ENCODE measurements around the gene BTF3L4.
"Not testable (repeated sequence)": the region's sequence is repeated elsewhere in the genome, so short reads cannot be mapped to it uniquely, and the experiment has no call there.

Gene BTF3L4

DNA sequence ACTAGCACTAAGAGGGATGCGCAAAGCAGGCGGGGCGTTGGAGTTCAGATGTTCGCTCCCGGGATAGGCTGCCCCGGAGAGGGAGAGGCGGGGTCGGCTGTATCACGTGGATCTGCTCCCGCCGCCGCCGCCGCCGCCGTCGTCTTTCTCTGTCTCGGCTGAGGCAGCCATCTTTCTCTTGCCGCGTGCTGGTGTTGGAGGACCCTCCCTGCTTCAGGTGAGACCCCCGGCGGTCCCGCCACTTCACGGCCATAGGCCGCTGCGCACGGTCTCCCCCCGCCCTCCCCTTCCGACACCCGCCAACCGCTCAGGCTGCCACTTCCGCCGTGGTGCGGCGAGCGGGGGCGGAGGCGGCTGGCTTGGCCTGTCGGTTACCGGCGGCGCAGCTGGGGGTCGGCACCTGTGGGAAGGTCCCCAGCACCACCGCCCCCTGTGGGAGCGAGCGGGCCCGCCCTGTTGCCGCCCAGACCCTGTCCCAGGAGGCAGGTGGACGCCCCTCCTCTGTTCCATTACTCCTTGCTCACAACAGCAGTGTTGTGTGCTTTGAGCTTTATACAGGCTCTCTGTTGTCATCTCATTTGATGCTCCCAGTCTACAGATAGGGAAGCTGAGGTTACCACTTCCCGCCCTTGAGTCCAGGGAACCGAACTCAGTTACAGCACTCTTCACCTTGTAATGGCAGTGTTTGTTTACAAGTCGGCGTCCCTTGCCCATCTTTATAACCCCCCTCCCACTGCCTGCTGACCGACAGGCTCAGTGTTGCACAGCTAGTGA, at the start of gene BTF3L4:
TSS of gene BTF3L4 (plus strand) at position 133 of the 774 bp plus-strand sequence. CDS start 3,553 bp downstream, outside the sequence.
- peak; percentile 55 for DNase-seq (ENCODE audit: low read depth)

DNA sequence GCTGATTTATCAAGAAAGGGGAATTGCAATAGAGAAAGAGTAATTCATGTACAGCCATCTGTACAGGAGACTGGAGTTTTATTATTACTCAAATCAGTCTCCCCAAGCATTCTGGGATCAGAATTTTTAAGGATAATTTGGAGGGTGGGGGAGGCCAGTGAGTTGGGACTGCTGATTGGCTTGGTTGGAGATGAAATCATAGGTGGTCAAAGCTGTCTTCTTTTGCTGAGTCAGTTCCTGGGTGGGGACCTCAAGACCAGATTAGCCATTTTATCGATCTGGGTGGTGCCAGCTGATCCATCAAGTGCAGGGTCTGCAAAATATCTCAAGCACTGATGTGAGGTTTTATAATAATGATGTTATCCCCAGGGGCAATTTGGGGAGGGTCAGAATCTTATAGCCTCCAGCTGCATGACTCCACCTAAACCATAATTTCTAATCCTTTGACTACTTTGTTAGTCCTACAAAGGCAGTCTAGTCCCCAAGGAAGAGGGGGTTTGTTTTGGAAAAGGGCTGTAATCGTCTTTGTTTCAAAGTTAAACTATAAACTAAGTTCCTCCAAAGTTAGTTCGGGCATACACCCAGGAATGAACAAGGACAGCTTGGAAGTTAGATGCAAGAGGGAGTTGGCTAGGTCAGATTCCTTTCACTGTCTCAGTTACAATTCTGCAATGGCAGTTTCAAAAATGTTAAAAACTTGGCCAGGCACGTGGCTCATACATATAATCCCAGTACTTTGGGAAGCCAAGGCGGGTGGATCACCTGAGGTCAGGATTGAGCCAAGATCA, 48.7 kb upstream of the BTF3L4 start:
- DNase-seq (ENCODE audit: low read depth): no peak

DNA sequence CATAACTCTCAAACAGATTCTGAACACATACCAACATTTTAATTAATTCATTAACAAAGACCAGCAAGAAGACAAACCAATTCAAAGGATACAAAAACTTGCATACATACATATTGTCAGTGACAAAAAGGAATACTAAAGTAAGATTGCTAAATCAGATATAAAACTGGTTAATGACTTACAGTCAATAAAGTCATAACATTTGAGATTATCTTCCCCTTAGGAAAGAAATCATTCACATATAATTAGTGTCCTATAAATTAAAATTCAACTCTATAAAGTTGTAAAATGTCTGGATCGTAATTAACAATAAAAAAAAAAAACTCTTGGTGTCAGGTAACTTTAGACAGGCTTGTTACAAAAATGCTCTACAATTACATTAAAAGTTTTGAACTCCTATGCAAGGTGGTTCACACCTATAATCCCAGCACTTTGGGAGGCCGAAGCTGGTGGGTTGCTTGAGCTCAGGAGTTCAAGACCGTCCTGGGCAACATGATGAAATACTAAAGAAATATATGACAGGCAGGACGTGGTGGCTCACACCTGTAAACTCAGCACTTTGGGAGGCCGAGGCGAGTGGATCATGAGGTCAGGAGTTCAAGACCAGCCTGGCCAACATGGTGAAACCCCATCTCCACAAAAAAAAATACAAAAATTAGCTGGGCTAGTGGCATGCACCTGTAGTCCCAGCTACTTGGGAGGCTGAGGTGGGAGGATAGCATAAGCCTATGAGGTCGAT, 47.9 kb upstream of the BTF3L4 start:
- no peak for DNase-seq (ENCODE audit: low read depth)

DNA sequence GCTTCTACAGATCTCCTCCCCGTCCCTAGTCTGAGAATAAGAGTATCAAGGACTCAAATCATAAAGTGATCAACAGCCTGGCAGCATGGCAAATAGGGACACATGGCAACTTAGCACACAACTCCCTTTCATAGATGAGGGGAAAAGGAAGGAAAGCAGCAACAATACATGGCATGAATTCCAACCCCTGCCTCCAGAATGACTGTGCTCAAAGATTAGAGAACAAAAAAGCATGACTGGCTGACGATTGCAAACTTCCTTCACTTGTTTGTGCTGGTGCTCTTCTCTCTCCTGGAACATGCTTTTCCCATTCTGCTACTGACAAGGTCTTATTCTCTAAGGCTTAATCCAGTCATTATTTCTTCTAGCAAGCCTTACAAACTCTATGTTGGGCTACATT, 34.0 kb upstream of the BTF3L4 start:
- no peak for DNase-seq (ENCODE audit: low read depth)

DNA sequence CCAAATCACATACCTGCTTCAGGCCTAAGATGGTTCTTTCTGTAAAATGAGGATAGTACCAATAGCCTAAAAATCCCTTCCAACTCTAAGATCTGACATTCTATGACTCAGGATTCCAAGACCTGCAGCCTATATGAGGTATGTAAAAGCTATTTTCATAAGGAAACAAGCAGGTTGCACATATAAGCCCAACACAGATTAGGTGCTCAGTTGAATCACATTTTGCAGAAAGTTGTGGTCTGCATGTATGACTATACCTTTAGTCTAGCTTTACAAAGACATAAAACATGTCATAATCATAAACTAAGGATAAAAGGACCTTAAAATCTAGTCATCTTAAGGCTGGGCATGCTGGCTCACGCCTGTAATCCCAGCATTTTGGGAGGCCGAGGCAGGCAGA, 29.8 kb upstream of the BTF3L4 start:
- DNase-seq (ENCODE audit: low read depth): no peak

DNA sequence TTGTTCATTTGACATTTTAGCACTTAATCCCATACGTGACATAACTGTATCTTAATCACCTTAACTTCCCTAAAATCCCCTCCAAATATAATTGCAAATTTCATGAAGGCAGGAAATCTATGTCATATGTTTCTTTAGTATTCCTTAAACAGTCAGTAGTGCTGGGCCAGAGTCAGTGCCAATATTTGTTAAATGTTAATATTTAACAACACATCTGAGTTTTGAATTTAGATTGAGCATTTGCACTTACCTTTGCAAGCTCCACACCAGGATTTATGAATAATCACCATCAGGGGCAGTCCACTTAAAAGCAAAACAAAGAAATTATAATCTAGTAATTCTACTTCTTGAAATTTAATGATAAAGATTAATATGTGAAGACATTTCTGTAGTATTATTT, 27.8 kb upstream of the BTF3L4 start:
- DNase-seq (ENCODE audit: low read depth): no peak

DNA sequence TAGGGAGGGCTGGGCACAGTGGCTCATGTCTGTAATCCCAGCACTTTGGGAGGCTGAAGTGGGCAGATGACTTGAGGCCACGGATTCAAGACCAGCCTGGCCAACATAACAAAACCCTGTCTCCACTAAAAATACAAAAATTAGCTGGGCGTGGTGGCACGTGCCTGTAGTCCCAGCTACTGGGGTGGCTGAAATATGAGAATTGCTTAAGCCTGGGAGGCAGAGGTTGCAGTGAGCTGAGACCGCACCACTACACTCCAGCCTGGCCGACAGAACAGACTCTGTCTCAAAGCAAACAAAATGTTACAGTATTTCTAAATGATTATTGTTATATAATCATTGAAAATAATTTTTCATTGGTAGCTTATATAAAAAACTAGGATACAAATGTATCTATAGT, 27.3 kb upstream of the BTF3L4 start:
- not testable (repeated sequence) for DNase-seq (ENCODE audit: low read depth)

DNA sequence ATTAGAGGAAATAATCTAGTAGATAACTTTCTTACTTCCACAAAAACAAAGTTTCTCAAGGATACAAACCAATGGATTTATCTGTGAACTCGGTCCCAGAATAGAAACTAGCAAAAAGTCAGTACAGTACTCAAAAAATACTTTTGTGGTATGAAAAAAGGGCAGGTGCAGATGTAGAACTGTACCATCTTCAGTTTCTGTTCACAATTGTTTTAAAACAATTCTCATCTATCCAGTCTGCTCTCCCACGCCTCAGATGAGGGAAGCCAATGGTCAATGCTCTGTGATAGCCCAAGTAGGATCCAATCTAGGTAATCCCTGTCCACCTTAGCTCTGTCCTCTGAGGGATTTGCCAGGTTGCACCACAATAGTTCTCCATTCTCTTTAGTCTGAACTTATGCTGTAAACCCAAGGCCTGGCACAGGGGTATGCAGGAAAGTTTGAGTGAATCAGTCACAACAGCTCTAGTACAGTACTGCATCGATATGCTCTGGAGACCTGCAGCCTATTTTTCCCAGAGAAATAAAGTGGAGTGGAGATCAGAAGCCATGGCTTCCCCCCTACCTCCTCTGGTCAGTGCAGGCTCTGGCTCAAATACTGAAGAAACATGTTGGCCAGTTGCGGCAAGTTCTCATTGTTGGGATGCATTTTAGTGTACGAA, 23.8 kb upstream of the BTF3L4 start:
- DNase-seq (ENCODE audit: low read depth): no peak

DNA sequence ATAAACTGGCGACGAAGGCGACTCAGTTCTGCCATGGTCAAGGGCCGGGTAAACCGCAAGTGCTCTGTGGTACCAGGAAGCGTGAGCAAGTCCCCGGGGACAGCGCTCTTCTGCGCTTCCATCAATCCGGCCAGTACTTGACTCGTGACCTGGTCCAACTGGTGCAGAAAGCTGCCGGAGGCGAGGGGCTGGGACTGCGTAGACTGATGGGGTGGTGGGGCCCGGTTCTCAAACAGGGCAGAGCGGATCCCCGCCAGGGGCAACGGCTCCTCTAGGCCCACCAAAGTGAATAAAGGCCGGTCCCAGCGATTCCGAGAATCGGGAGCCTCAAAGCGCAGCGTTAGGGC, 23.3 kb upstream of the BTF3L4 start:
- no peak for DNase-seq (ENCODE audit: low read depth)

DNA sequence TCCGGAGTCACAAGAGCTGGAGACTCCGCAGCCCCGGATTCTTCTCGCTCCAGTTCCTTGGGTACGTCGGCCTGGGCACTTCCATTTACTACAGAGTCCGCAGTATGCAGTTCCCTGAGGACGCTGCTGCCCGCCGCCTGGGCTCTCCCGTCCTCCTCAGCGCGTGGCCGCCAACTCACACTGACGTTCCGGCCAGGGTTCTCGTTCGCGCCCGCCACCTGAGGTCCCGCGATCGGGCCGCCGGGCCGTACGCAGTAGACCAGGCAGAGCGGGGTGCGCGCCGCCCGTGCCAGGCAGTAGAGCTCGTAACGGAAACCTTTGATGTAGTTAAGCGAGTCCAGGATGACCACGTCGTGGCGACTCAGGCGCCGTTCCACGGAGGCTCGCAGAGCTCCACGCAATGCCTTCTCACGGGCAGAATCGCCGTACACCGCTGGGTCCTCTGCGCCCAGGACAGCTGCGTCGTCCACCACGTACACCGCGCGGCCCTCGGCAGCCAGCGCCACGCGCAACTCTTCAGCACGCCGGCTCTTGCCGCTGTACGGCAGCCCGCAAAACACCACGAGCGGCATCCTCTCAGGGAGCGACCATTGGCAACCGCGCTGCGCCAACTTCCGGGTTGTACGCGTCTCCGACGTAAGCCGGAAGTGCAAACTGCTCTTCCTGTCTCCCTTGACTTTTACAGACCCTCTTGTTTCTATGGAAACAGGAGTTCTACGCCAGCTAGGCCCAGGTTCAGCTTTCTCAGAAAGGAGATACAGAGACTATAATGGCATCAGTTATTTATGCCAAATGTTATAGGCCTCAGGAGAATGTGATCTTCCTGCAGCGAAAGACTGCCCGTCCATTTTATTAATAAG, 22.7 kb upstream of the BTF3L4 start, which contains the start of gene KTI12:
TSS of gene KTI12 (minus strand) at position 621 of the 860 bp plus-strand sequence. CDS start at position 572, 49 bp downstream.
- peak; percentile 70 for DNase-seq (ENCODE audit: low read depth)

DNA sequence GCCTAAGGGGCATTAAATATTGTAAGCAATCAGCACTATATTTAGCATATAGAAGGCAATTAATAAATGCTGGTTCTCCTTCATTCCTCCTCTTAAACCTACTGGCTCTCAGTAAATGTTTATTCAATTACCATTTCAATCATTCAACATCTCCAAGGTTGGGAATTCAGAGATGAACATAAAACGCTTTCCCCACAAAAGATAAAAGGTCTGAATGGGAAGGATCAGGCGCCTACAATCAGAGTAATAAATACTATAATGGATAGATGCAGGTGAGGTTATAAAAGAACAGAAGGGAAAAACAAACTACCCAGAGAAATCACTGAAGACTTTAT, 22.1 kb upstream of the BTF3L4 start:
- DNase-seq (ENCODE audit: low read depth): no peak

DNA sequence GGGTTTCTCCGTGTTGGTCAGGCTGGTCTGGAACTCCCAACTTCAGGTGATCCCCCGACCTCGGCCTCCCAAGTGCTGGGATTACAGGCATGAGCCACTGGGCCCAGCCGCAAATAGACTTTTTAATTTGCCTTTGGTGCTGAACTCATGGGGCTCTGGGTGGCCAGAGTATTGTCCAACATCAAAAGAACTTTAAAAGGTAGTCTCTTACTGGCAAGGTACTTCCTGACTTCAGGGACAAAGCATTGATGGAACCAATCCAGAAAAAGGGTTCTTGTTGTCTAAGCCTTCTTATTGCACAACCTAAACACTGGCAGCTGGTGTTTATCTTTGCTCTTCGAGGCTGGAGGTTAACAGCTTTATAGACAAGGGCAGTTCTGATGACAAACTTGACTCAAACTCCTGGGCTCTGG, 18.7 kb upstream of the BTF3L4 start:
- DNase-seq (ENCODE audit: low read depth): no peak

DNA sequence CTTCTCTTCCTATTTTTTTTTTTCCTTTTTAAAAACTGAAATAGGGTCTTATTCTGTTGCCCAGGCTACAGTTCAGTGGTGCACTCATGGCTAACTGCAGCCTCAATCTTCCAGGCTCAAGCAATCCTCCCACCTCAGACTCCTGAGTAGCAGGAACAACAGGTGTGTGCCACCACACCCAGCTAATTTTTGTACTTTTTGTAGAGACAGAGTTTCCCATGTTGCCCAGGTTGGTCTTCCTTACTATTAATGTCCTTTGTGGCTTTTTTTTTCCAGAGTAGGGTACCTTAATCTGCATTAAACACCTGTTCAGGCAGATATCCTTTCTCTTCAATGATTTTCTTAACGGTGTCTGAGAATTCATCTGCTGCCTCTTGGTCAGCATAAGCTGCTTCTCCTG, 18.2 kb upstream of the BTF3L4 start:
- DNase-seq (ENCODE audit: low read depth): no peak

DNA sequence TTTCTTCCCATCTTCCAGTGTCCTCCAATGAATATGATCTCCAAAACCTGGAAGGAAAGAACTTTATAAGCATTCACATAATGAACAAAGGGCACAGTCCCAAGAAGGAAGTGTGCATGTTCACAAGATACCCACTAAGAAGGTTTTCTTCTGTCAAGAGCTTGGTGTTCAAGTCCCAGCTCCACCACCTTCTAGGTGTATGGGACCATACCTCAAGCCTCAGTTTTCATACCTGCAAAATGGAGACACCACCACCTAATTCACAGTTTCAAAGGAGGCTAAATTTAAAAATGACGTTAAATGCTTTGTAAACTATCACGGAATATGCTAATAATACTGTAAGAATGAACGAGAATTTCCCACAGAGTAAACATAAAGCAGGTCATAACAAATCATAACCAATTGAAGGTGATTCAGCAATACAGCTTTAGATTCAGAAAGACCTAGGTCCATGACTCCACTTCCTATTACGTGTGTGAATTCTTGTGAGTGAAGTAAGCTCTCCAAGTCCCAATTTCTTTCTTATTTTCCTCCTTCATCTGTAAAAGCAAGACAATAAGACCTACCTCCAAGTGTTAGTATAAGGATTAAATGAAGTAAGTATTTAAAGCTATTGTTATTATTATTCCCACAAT, 14.4 kb upstream of the BTF3L4 start:
- no peak for DNase-seq (ENCODE audit: low read depth)

DNA sequence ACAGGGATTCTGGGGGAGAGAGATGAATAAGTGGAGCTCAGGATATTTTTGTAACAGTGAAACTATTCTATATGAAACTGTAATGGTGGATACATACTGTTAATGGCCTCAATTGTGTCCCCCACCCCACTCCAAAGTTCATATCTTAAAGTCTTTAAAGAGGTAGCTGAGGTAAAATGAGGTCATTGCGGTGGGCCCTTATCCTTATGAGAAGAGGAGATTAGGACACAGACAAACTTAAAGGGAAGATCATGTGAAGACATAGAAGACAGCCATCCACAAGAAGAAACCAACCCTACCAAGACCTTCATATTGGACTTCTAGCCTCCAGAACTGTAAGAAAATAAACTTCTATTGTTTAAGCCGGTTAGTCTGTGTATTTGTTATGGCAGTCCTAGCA, 10.9 kb upstream of the BTF3L4 start:
- no peak for DNase-seq (ENCODE audit: low read depth)

DNA sequence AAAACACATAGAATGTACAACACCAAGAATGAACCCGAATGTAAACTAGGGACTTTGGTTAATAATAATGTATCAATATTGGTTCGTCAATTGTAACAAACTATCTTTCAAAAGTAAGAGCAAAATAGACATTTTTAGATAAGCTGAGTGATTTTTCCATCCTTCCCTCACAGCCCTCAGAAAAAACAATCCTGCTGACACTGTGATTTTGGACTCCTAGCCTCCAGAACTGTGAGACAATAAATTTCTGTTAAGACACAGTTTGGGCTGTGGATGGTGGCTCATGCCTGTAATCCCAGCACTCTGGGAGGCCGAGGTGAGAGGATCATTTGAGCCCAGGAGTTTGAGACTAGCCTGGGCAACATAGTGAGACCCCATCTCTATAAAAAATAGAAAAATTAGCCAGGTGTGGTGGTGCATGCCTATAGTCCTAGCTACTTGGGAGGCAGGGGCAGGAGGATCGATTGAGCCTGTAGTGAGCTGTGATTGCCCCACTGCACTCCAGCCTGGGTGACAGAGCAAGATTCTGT, 10.4 kb upstream of the BTF3L4 start:
- DNase-seq (ENCODE audit: low read depth): not testable (repeated sequence)

DNA sequence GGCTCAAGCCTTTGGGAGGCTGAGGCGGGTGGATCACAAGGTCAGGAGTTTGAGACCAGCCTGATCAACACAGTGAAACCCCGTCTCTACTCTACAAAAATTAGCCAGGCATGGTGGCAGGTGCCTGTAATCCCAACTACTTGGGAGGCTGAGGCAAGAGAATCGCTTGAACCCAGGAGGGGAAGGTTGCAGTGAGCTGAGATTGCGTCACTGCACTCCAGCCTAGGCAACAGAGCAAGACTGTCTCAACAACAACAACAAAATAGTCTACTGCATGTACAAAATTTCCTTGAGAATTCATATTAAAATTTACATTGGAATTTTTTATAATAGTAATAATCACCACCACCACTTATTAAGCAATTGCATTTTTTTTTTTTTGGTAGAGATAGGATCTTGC, 6.8 kb upstream of the BTF3L4 start:
- DNase-seq (ENCODE audit: low read depth): not testable (repeated sequence)

DNA sequence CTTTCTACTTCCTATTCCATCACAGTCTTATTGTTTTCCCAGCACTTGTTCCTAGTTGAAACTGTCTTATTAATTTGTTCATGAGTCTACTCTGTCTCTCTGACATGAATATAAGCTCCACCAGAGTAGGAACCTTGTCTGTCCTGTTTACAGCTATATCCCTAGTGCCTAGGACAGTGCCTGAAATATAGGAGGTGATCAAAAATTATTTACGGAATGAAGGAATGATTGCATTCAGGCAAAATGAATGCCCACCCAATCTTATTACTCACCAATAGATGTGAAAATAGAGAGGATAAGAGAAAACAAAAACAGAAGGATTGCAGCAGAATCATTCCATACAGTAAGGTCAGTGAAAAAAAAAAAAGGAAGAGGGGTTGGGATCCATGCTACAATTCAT, 2.2 kb upstream of the BTF3L4 start:
- DNase-seq (ENCODE audit: low read depth): no peak

DNA sequence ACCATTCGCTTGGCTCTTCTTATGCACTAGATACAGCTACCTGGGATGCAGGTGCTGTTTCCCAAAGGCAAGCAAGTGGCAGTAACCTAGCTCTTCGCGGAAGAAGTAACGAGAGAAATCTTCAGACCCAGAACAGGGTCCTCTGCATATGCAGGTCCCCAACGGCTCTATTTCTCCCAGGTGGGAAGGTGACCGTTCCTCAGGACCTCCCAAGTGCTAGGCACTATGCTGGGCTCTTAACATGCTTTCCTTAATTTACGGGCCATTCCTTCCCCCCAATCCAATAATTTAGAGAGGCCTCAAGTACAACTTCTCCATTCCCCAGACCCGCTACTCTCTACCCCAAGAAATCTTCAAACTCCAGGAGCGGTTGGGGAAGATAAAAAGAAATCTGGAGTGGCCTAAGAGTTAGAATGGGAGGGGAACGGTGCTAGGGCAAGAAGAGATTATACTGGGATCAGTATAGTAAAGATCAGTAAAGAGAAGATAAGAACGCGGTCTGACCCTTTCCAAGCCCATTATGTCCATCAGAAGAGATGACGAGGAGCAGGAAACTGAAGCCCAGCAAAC, 1.5 kb upstream of the BTF3L4 start:
- DNase-seq (ENCODE audit: low read depth): no peak

Data from HS-5 (cell line).